ENCODE measurements around the gene METTL1. TPM values are rescaled to one million over a fixed set of nuclear protein-coding genes. Genes with fewer than 3 reads are reported as not detected.

Gene METTL1
- total RNA-seq, 2 donors from 2014 or later = 26.1 to 28.7 TPM

DNA sequence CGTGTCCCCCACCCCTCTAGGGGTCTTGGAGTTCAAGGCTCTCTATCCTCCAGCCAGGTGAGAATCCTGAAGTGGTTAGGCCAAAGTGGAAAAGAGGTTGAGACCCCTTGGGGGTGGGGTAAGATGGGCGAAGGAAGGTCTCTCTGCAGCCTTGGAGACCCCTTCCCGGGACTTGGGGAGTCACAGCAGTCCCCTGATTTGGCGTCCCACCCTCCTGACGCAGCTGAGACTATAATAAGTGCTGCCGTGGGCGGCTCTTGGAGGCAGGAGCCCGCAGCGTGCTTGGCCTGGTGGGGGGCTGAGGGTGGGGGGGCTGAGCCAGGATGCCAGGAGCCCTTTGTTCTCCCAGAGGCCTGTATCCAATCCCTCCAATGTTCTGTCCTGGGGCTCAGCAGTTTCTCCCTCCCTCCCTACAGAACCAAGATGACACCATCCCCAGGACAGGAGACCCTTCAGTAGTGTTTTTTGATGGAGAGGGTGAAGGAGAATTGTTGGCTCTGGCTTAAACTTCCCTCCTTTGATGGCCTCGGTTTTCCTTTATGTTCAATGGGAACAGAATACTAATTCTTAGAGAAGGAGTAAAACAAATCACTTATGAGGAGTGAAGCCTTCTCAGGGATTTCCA is 31.9 kb downstream of the METTL1 start:
- H3K9me3 Mint-ChIP-seq = peaks cover 3% of the 10 kb centered on the region
- H3K9me3 ChIP-seq (ENCODE audit: control insufficient read depth, low read length) = no peaks in the 10 kb centered on the region
- H3K4me3 Mint-ChIP-seq = no peak overlapping the region
- H3K4me1 ChIP-seq (ENCODE audit: control insufficient read depth, insufficient read depth, low read length) = no peaks in the 10 kb centered on the region
- no peaks in the 10 kb centered on the region for H3K36me3 Mint-ChIP-seq (ENCODE audit: low read depth)
- H3K36me3 ChIP-seq (ENCODE audit: control insufficient read depth, insufficient read depth, low read length) = no peaks in the 10 kb centered on the region
- H3K4me3 ChIP-seq (ENCODE audit: low read length) = no peak overlapping the region
- no peak overlapping the region for H3K9ac ChIP-seq (ENCODE audit: extremely low read depth, low read length, poor library complexity, severe bottlenecking)
- no peak overlapping the region for H3K27ac Mint-ChIP-seq
- peaks cover 86% of the 10 kb centered on the region for H3K27me3 Mint-ChIP-seq (ENCODE audit: insufficient read depth)
- TF ChIP-seq, protein P1, sequence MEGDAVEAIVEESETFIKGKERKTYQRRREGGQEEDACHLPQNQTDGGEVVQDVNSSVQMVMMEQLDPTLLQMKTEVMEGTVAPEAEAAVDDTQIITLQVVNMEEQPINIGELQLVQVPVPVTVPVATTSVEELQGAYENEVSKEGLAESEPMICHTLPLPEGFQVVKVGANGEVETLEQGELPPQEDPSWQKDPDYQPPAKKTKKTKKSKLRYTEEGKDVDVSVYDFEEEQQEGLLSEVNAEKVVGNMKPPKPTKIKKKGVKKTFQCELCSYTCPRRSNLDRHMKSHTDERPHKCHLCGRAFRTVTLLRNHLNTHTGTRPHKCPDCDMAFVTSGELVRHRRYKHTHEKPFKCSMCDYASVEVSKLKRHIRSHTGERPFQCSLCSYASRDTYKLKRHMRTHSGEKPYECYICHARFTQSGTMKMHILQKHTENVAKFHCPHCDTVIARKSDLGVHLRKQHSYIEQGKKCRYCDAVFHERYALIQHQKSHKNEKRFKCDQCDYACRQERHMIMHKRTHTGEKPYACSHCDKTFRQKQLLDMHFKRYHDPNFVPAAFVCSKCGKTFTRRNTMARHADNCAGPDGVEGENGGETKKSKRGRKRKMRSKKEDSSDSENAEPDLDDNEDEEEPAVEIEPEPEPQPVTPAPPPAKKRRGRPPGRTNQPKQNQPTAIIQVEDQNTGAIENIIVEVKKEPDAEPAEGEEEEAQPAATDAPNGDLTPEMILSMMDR (conservative IDR thresholded peaks at IDR 0.05) = no peak
- WGBS, 2 experiments (ENCODE audit: insufficient coverage in 1 of 2, insufficient read length in 1 of 2) = 20 to 39% methylated on average over 1 to 10 of the region's 10 CpGs
- no peak overlapping the region for H3K27ac ChIP-seq (ENCODE audit: low read depth, low read length)
- peaks cover 93% of the 10 kb centered on the region for H3K27me3 ChIP-seq (ENCODE audit: control insufficient read depth, insufficient read depth, low read length, poor library complexity, severe bottlenecking)
- peaks cover 8% of the 10 kb centered on the region for H3K4me1 Mint-ChIP-seq
- DNase-seq = no peak

GRCh38 chr12:57739387-57739786 is 32.5 kb downstream of the METTL1 start:
- H3K27me3 Mint-ChIP-seq (ENCODE audit: insufficient read depth) = peaks cover 92% of the 10 kb centered on the region
- H3K27me3 ChIP-seq (ENCODE audit: control insufficient read depth, insufficient read depth, low read length, poor library complexity, severe bottlenecking) = peaks cover 99% of the 10 kb centered on the region

GRCh38 chr12:57738661-57739237 is 33.2 kb downstream of the METTL1 start, which contains the start of gene AGAP2:
TSS of gene AGAP2 (minus strand) at chr12:57738742. CDS start at chr12:57738246, 496 bp downstream.
- Mint-ChIP-seq H3K27ac (no peak within 1 kb of the TSS), H3K4me1 (peaks cover 8% of the 10 kb centered on the region), H3K9me3 (no peaks in the 10 kb centered on the region), H3K4me3 (peak within 1 kb of the TSS; percentile 45), H3K36me3 (ENCODE audit: low read depth) (no peaks in the 10 kb centered on the region), H3K27me3 (ENCODE audit: insufficient read depth) (peaks cover 93% of the 10 kb centered on the region)
- peaks cover 100% of the 10 kb centered on the region for H3K27me3 ChIP-seq (ENCODE audit: control insufficient read depth, insufficient read depth, low read length, poor library complexity, severe bottlenecking)
- peak; percentile 89 for DNase-seq
- TF ChIP-seq, protein P1 (conservative IDR thresholded peaks at IDR 0.05) = no peak
- H3K27ac ChIP-seq (ENCODE audit: low read depth, low read length) = no peak within 1 kb of the TSS
- H3K4me3 ChIP-seq (ENCODE audit: low read length) = no peak within 1 kb of the TSS
- H3K9me3 ChIP-seq (ENCODE audit: control insufficient read depth, low read length) = no peaks in the 10 kb centered on the region
- WGBS, 2 experiments (ENCODE audit: insufficient coverage in 1 of 2, insufficient read length in 1 of 2) = 0% methylated on average over 5 to 28 of the region's 36 CpGs
- H3K4me1 ChIP-seq (ENCODE audit: control insufficient read depth, insufficient read depth, low read length) = no peaks in the 10 kb centered on the region
- no peaks in the 10 kb centered on the region for H3K36me3 ChIP-seq (ENCODE audit: control insufficient read depth, insufficient read depth, low read length)
- H3K9ac ChIP-seq (ENCODE audit: extremely low read depth, low read length, poor library complexity, severe bottlenecking) = no peak within 1 kb of the TSS

More at GRCh38 chr12:57739387-57739786, 32.5 kb downstream of the METTL1 start:
- Histone ChIP-seq H3K4me1 (ENCODE audit: control insufficient read depth, insufficient read depth, low read length) (no peaks in the 10 kb centered on the region), H3K9me3 (ENCODE audit: control insufficient read depth, low read length) (no peaks in the 10 kb centered on the region), H3K36me3 (ENCODE audit: control insufficient read depth, insufficient read depth, low read length) (no peaks in the 10 kb centered on the region), H3K27ac (ENCODE audit: low read depth, low read length) (no peak overlapping the region), H3K4me3 (ENCODE audit: low read length) (no peak overlapping the region), H3K9ac (ENCODE audit: extremely low read depth, low read length, poor library complexity, severe bottlenecking) (no peak overlapping the region)
- 21% methylated on average over 7 of the region's 7 CpGs; no CpG with 5 or more reads in 1 of the 2 experiments for WGBS, 2 experiments (ENCODE audit: insufficient coverage in 1 of 2, insufficient read length in 1 of 2)
- H3K4me3 Mint-ChIP-seq = peak overlapping the region; percentile 45
- peaks cover 8% of the 10 kb centered on the region for H3K4me1 Mint-ChIP-seq
- no peak overlapping the region for H3K27ac Mint-ChIP-seq
- no peak for DNase-seq
- H3K9me3 Mint-ChIP-seq = no peaks in the 10 kb centered on the region
- TF ChIP-seq, protein P1 (conservative IDR thresholded peaks at IDR 0.05) = no peak
- H3K36me3 Mint-ChIP-seq (ENCODE audit: low read depth) = no peaks in the 10 kb centered on the region
